CD4-positive, alpha-beta T cell treated with Interleukin-12 subunit alpha and Interleukin-12 subunit beta, for 1 hour (primary cell): ENCODE results near the gene EFNA2.

ENCODE experiments used
- DNase-seq: peaks from one replicate; pipeline ENCODE4 v3.0.0-alpha.2; 2020

The EFNA2 gene

DNA sequence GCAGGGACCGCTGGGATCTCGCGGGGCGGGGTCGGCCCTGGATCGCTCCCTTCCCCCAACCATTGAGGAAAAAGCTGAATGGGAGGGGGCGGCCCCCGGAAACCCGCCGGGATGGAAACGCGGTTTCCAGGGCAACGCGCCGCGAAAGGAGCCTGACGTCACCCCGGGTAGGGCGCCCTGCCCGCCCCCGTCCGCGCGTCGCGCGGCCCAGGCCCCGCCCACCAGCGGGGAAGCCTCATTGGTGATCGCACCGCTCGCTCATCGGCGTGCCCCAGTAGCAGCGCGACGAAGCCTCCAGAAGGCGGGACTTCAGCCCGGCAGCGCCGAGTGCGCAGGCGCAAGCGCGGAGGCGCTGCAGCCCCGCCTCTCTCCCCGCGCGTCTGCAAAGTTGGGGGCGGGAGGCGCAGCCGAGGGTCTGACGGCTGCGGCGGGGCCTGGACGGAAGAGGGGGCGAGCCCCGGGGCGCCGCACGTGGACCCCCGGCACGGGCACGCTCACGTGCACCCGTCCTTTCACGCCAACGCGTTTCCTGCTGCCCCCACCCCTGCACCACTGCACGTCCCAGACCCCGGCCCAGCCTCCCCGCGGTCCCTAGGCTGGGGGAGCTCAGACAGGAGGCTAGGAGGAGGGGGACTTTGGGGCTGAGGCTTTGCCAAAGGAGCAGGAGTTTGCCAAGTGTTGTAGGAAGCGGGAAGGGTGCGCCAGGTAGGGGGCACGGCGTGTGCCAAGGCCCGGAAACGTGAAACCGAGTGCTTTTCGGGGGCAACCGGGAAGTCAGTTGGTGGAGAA is 24.7 kb upstream of the EFNA2 start:
- DNase-seq = peak; percentile 99

DNA sequence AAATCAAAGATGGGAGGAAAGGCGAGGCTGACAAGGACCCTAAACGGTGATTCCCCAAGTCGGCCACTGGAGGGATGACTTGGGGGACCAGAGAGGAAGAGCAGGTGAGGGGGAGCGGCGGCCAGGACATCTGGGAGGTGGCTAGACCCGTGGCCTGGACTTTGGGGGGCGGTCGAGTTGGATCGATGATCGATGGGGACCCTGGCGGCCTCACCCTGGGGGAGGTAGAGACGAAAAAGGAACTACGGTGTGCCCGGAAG is 24.2 kb upstream of the EFNA2 start:
- DNase-seq = peak; percentile 64

DNA sequence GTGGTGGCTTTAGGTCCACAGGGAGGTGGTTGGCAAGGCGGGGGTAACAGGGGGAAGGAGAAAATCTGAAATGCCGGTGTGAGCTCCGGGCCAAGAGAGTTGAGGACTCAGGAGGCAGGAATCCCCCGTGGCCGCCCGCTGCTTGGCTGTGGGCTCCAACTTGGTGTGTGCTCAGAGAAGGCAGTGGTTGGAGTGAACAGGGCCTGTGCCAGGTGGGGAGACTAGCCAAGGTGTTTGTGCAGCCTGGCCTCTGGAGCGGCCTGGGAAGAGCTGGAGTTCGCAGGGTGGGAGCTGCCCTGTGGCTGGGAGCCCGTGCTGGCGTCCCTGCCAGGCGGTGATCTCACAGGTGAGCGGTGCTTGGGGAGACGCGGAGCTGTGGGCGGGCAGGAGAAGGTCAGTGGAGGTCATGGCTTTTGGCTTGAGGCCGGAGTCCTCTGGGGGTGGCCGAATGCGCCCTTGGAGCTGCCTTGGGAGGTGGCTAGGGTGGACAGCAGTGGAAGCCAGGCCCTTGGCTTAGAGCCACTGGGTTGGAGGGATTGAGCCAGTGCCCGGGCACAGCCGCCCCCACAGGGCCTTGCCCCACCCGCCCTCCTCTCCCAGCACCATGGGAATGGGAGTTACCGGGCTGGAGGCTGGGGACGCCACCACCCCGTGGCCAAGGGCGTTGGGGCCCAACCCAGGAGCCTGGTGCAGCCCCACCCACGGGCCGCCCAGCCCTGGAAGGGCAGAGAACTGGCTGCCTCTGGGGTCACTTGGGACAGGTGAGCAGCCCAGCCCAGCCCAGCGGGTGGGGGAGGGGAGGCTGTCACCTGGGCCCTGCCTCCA is 23.7 kb upstream of the EFNA2 start:
- peak; percentile 66 for DNase-seq

DNA sequence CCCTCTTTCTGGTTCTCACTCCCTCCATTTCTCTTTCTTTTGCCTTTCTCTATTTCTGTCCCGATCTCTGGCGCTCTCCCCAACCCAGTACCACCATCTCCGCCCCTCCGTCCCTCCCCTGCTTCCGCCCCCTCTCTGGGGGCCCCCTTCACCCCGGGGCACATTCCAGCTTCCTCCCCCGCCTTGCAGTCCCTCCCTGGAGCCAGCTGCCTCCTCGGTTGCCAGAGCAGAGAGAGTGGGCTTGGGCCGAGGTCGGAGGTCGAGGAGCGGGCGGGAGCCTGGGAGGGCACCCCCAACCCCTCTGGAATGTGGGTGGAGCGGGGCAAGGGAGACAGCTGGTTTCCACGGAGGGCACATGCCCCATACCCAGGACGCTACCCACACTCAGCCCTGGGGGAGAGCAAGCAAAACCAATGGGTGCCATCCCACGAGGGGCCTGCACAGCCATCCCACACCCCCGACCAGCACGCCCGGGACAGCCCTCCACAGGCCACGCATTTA is 23.0 kb upstream of the EFNA2 start:
- DNase-seq = no peak

DNA sequence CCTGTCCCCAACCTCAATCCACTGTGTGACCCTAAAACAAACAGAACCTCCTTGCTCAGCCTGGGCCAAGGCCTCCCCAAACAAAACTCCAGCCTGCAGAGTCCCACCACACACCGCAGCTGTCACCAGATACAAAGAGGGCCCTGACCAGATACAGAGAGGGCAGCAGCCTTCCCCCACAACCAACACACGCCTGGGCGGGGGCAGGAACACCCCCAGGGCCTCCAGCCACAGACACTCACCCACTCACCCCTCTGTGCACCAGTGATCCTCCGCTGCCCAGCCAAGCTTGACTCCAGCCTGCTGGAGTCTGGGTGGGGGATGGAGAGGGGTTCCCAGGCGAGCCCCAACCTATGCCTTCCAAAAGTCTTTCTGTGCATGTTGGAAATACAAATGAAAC is 22.5 kb upstream of the EFNA2 start:
- DNase-seq = no peak

DNA sequence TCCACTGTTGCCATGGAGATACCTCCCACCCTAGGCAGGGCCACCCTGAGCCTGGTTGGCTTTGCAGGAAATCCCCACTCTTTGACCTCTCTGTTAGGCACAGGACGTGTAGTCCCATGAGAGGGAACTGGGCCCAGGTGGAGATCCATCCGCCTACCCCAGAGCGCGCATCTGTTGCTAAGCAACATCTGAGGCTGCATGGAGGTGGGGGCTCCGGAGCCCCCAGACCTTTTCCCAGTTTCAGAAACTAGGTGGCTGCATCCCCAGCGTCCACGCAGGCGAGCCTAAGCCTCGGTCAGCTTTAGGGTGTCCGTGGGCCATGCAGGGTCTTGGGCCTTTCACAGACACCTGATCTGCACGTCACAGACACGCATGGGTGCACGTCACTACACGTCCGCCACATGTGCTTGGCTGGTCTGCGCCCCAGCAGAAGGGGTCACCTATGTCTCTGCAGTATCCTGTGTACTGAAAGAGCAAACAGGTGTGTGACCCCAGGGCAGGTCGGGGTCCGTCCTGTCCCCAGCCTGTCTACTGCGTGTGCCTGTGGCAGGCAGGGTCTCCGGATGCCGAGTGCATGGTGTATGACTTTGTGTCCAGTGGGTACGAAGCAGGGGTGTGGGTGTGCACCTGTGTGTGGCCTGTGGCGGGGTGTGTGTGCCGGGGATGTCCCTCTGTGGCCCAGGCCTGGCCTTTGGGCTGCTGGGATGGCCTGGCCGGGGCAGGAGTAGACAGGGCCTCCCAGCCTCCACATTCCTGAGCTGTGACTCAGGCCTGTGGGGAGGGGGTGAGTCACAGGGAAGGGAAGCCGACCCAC is 20.7 kb upstream of the EFNA2 start:
- no peak for DNase-seq

DNA sequence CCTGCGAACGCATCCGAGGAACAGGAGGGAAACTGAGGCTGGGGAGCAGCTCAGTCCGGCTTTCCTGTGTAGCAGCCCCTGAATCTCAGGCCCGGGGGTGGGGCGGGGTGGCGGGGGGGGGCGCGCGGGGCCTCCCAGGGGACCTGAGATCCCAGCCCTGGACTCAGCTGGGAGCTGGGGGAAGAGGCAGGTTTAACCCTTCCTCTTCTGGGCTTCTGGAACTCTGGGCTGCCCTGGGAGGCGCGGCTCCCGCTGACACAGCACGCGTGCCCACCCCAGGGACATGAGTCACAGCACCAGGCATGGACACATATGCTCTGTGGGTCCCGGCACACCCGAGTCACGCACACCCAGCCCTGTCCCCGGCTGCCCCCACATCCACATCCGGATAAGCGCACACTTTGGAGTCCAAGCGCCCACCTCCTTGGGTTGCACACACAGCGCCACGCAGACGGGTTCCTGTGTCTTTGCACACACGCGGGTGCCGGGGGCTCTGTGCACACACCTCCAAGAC is 20.0 kb upstream of the EFNA2 start:
- peak; percentile 41 for DNase-seq

DNA sequence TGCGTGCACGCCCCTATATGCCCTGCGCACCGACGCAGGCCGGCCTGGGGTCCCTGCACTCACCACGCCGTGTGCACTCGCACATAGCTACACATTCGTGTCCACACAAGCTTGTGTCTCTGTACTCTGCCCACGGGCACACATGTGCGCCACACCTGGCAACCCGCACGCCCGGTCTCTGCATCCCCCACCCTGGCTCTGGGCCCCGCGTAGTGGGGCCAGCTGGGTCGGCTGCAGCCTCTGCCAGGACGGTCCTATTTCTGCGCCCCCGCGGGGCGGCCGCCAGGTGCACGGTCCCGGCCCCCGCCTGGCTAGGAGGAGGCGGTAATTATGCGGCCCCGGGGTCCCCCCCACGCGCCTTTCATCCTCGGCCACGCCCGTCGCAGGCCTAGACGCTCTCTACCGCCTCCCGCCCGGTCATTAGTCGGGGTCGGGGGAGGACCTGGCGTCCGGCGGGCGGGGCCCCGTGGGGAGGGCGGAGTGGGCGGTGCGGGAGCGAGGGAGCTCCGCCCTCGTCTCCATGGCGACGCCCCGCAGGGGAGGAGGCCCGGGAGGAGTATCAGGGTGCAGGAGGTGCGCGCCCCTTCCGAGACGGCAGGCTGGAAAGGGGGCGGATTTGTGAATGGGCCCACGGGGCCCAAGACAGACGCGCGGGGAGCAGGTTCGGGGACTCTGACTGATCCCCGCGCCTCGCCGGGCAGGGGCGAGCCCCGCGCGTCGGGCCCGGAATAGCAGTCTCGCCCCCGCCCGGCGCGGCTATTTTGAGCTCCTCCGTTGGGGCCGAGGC is 19.4 kb upstream of the EFNA2 start:
- peak; percentile 93 for DNase-seq

DNA sequence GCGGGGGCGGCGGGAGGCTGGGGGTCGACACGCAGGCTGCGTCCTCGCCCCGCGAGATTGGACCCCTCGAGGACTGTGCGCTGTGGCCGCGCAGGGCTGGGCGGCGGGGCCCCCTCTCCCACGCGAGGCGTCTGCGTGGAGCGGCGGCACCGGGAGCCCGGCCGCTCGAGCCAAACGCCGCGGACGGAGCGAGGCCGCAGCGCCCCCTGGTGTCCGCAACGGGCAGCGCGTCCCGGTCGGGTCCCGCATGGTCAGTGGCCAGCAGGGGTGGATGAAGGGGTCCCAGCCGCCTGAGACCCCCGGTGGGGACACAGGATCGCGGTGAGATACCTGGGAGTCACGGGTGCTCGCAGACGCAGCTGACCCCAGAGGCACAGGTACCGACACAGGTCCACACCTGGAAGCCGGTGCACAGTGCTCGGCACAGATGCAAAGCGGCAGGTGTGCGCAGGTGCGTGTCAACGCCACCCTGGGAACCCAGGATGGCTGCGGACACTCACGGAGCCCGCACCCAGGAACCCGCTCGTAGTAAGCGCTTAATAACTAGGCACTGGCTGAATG is 18.7 kb upstream of the EFNA2 start:
- peak; percentile 76 for DNase-seq

DNA sequence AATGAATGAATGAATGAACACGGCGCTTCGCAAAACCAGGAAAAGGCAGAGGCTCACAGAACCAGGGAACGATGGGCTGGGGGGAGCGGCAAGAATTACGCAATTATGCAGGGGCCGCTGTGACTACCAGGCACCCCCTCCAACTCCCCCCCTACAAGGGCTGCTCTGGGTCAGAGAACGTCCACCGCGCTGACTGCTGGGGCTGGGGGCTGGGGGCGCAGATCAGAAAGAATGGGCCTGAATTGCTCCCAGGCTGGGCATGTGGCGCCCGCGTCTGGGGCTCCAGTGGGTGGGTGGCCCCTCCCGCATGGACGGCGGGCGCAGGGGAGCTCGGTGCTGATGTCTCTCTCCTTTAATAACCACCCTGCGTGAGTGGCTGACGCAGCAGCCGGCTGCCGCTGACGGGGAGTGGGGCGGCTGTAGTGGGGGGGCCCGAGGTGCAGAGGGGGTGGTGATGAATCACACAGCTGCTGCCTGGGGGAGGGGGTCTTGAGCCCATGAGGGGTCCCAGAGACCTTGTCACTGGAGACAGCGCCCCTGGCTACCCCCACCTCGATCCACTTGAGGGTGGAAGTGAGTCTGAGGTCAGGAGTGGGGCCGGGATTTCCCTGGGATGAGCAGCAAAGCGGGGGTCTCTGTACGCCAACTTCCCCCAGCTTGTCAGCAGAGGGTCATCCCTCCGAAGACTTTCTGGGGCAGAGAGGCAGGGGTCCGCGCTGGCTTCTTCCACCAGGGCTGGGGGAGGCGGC is 18.0 kb upstream of the EFNA2 start:
- no peak for DNase-seq

DNA sequence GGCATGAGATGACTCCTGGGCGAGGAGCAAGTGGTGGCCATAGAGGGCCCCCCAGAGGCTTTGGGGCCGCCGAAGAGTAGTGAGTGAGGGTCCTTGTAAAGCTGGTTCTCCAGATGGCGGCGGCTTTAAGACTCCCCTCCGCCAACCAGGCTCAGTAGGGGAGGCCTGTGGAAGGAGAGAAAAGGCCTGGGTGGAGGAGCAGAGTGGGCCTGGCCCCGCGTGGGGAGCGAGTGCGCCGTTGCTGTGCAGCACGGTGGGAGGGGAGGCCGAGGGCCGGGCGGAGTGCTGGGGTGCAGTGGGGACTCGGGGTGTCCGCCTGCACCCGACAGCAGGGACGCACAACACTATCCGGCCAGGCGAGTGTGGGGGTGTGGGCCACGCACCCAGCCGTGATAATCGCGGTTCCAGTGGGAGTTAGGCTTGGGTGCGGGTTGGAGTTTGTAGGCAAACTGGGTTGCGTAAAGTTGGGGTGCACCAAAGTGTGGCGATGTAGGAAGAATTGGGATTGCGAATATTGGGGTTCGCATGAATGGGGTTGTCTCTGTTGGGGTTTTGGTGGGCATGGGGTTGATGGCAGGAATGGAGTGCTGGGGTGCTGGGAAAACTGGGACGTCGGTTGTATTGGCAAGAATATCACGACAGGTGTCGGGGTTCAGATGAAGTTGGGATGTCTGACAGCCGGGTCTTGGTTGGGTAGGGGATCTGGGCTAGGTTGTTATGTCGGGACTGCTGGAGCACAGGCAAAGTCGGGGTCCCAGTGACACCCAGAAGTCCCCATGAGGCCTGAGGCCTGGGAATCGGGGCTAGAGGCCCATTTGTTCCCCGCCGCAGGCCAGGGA is 17.2 kb upstream of the EFNA2 start:
- no peak for DNase-seq

DNA sequence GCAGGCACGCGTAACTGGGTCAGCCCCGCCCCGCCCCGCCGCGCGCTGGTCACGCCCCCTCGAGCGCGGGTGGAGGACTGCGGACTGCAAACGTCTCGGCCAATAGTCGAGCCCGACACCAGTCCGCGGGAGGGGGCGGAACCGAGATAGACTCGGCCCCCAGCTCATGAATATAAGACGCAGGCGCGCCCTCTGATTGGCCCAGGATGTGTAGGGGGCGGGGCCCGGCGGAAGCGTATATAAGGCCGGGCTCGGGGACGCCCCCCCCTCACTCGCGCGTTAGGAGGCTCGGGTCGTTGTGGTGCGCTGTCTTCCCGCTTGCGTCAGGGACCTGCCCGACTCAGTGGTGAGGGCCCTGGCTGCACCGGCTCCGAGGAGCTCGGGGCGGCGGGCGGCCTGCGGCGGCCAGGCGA is 16.6 kb upstream of the EFNA2 start, which contains the start of gene CIRBP:
TSS of gene CIRBP (plus strand) at position 268 of the 413 bp plus-strand sequence. CDS start 1,602 bp downstream, outside the sequence.
- DNase-seq = peak; percentile 100

DNA sequence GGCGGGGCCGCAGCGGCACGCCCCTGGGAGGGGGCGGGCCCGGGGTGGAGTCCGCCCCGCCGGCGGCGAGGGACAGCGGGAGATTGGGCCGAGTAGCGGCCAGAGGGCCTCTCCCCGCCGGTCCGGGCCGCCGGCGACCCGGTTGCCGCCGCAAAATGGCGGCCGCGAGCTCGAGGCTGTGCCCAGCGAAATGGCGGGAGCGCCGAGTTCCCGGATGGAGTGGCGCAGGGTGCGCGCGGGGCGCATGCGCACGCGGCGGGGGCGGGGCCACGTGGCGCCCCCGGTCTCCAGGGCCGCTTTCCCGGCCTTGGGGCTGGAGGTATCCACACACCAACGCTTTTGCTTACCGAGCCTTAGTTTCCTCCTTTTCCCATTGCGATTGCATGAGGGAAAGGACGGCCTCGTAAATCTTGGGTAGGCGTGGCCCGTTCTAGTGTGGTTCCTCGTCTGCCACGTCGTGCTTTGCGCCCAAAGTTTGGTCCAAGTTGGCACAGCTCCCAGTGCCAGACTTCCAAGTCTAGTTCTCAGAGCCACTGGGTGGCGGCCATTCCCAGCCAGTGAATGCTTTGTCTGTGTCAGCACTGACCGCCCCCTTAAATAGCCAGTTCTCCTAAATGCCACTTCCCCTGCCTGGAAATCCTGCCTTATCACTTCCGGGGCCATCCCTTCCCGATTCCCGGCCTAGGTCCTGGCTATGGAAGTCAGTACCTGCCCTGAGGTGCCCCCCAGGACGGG is 16.0 kb upstream of the EFNA2 start:
- DNase-seq = peak; percentile 88

DNA sequence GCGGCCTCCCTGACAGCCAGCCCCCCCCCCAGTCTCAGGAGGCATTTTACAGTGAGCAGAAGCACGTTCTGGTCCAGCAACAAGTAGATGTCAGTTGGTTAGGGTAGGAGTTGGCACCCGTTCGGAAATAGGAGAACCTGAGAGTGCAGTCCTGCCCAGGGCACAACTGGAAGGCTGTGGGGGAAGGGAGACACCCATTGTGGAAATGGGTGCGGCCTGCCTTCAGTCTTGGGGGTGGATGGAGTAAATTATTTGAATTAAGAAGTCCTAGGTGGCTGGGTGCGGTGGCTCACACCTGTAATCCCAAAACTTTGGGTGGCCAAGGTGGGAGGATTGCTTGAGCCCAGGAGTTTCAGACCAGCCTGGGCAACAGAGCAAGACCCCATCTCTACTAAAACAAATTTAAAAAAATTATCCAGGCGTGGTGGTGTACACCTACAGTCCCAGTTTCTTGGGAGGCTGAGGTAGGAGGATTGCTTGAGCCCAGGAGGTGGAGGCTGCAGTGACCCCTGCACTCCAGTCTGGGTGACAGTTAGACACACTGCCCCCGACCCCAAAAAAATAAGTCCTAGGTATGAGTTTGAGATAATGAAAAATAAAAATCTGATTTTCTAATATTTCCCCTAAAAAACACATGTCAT is 15.3 kb upstream of the EFNA2 start:
- DNase-seq = no peak

DNA sequence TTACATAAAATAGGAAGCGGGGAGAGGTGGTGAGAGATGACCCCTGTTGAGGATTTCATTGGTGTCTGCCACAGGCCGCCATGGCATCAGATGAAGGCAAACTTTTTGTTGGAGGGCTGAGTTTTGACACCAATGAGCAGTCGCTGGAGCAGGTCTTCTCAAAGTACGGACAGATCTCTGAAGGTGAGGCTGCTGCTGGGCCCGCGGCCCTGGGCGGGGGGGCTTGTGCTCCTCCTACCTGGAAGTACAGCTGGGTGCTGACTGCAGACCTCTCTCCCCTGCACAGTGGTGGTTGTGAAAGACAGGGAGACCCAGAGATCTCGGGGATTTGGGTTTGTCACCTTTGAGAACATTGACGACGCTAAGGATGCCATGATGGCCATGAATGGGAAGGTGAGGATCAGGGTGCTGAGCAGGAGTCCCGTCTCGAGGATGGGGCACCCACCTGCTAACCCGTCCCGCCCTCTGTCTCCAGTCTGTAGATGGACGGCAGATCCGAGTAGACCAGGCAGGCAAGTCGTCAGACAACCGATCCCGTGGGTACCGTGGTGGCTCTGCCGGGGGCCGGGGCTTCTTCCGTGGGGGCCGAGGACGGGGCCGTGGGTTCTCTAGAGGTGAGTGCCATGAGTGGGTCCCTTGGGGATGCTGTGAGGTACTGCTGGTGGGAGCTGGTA is 14.7 kb upstream of the EFNA2 start:
- no peak for DNase-seq

DNA sequence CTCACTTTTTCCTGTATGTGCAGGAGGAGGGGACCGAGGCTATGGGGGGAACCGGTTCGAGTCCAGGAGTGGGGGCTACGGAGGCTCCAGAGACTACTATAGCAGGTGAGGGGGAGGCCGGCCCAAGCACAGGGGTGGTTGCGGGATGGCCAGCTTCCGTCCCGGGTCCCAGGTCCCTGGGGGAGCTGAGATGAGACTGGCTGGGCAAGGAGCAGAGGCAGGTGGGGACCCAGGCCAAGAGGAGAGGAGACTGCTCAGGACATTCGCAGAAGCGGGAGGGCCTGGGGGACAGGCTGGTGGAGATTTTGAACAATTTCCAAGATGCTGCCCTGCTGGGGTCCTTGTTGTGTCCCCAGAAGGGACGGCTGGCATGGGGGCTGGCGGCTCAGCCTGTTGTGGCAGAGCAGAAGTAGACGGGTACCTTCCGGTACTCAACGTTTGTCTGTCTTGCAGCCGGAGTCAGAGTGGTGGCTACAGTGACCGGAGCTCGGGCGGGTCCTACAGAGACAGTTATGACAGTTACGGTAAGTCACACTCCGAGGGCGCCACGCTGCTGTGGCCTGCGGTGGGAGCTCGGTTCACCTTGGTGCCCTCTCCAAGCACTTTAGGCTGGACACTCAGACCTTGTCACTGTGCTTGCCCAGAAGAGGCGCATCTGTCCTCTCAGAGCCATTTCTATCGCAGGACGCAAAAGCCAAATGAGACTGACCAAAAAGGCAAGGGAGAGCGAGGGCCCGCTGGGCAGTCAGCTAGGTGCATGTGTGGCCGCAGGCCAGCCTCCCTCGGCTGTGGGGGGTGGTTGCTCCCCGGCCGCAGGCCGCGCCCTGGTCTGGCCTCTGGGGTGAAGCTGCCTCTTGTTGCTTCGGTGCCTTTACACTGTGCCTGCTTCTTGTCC is 13.9 kb upstream of the EFNA2 start:
- no peak for DNase-seq
